Muscle of leg (tissue), 9 donors: ENCODE measurements around the gene GJA1. TPM values are rescaled to one million over a fixed set of nuclear protein-coding genes. Genes with fewer than 3 reads are reported as not detected.

Experiments used
- polyA plus RNA-seq, 8 donors: library from polyadenylated mRNA; unstranded; fragments of 120-200 nt; gene quantifications; one replicate each; pipeline versions ENCODE4 v1.2.1 to v1.2.3, GENCODE V29; 2013; ENCODE audit warnings: inconsistent platforms in 1 of 8, low replicate concordance in 1 of 8; ENCODE audit not compliant: insufficient read length in 8 of 8, insufficient read depth in 1 of 8
- total RNA-seq: library from RNA; stranded (reverse); fragments of 120-200 nt; gene quantifications from one replicate; pipeline ENCODE4 v1.2.4, GENCODE V29; 2013

Gene GJA1
- total and polyA plus RNA-seq, 9 donors = 40.4 to 126 (median 63.8) TPM

Other genes starting within 250 kb of the GJA1 start
- 12.9 TPM for gene TBC1D32, start 101.2 kb upstream of the GJA1 start, total RNA-seq
- gene TBC1D32, start 101.2 kb upstream of the GJA1 start, polyA plus RNA-seq = 1 to 10 TPM; 5.1 to 7.8 (median 5.8) TPM